Smooth muscle cell of bladder (primary cell): ENCODE results near the gene MRPL48. TPM values are rescaled to one million over a fixed set of nuclear protein-coding genes. Genes with fewer than 3 reads are reported as not detected.

ENCODE experiments used
- total RNA-seq: library from RNA; depleted of rRNA; stranded (reverse); fragments of >200 nt; gene quantifications from 2 replicates; pipeline ENCODE4 v1.2.3, GENCODE V29; 2014

The MRPL48 gene
- 21.9 and 26.7 TPM in 2 replicates for total RNA-seq

GRCh38 chr11:73787643-73788558, at the start of gene MRPL48:
TSS of gene MRPL48 (plus strand) at chr11:73787874. CDS start at chr11:73787972, 98 bp downstream.

GRCh38 chr11:73760679-73761402, 26.8 kb upstream of the MRPL48 start, which contains the start of gene RAB6A:
TSS of gene RAB6A (minus strand) at chr11:73761074. CDS start at chr11:73760635, 439 bp downstream.

GRCh38 chr11:73876424-73877310, 89.0 kb downstream of the MRPL48 start, which contains the start of the genes COA4 and PAAF1:
TSS of gene COA4 (minus strand) at chr11:73876846. CDS start at chr11:73873378, 3,468 bp downstream.
TSS of gene PAAF1 (plus strand) at chr11:73876999. CDS start at chr11:73877022, 23 bp downstream.

Other genes with a start within 250 kb of the MRPL48 start
- 12.2 and 14.6 TPM in 2 replicates for gene FAM168A, start 189.8 kb upstream of the MRPL48 start, total RNA-seq
- gene PLEKHB1, start 141.3 kb upstream of the MRPL48 start, total RNA-seq = 0.74 and 0.85 TPM in 2 replicates
- 79.5 and 86.5 TPM in 2 replicates for gene RAB6A, start 26.8 kb upstream of the MRPL48 start, total RNA-seq
- 76.4 and 88.0 TPM in 2 replicates for gene COA4, start 89.0 kb downstream of the MRPL48 start, total RNA-seq
- 5.8 and 9.9 TPM in 2 replicates for gene PAAF1, start 89.1 kb downstream of the MRPL48 start, total RNA-seq
- gene DNAJB13, start 163.2 kb downstream of the MRPL48 start, total RNA-seq = not detected in 2 replicates
- gene UCP2, start 195.0 kb downstream of the MRPL48 start, total RNA-seq = 0.37 and 0.57 TPM in 2 replicates
- 0.14 and 0.55 TPM in 2 replicates for gene UCP3, start 221.2 kb downstream of the MRPL48 start, total RNA-seq